ENCODE measurements around the gene NUDT1.
A peak's percentile ranks its signal among the peaks of the same experiment; 100 is the strongest.

The NUDT1 gene

GRCh38 chr7:2220954-2221353 lies 21.1 kb upstream of the NUDT1 start:
- Histone ChIP-seq H3K36me3 (ENCODE audit: insufficient read depth, low read length) (peaks cover 63% of the 10 kb centered on the region), H3K4me3 (ENCODE audit: low read length) (no peak overlapping the region), H3K27me3 (ENCODE audit: insufficient read depth, low read length) (no peaks in the 10 kb centered on the region), H2AFZ (ENCODE audit: low read depth, low read length) (no peak overlapping the region), H3K4me1 (ENCODE audit: insufficient read depth, low read length) (no peaks in the 10 kb centered on the region), H3K9me3 (ENCODE audit: low read length) (no peaks in the 10 kb centered on the region)

- H3K27me3 ChIP-seq (ENCODE audit: insufficient read depth, low read length) = no peaks in the 10 kb centered on the region
- no peaks in the 10 kb centered on the region for H3K9me3 ChIP-seq (ENCODE audit: low read length)
- no peak overlapping the region for H2AFZ ChIP-seq (ENCODE audit: low read depth, low read length)
- H3K36me3 ChIP-seq (ENCODE audit: insufficient read depth, low read length) = peaks cover 61% of the 10 kb centered on the region
- H3K4me3 ChIP-seq (ENCODE audit: low read length) = no peak overlapping the region
- H3K4me1 ChIP-seq (ENCODE audit: insufficient read depth, low read length) = no peaks in the 10 kb centered on the region
Measured at GRCh38 chr7:2222516-2222915, 19.5 kb upstream of the NUDT1 start.

- H3K36me3 ChIP-seq (ENCODE audit: insufficient read depth, low read length) = peaks cover 61% of the 10 kb centered on the region
- no peaks in the 10 kb centered on the region for H3K4me1 ChIP-seq (ENCODE audit: insufficient read depth, low read length)
- H3K9me3 ChIP-seq (ENCODE audit: low read length) = no peaks in the 10 kb centered on the region
- no peak overlapping the region for H2AFZ ChIP-seq (ENCODE audit: low read depth, low read length)
- no peak overlapping the region for H3K4me3 ChIP-seq (ENCODE audit: low read length)
- H3K27me3 ChIP-seq (ENCODE audit: insufficient read depth, low read length) = no peaks in the 10 kb centered on the region
Measured at GRCh38 chr7:2223321-2223720, 18.7 kb upstream of the NUDT1 start.

GRCh38 chr7:2224491-2224928 lies 17.5 kb upstream of the NUDT1 start:
- Histone ChIP-seq H3K27me3 (ENCODE audit: insufficient read depth, low read length) (no peaks in the 10 kb centered on the region), H3K9me3 (ENCODE audit: low read length) (no peaks in the 10 kb centered on the region), H2AFZ (ENCODE audit: low read depth, low read length) (no peak overlapping the region), H3K36me3 (ENCODE audit: insufficient read depth, low read length) (peaks cover 65% of the 10 kb centered on the region), H3K4me3 (ENCODE audit: low read length) (no peak overlapping the region), H3K4me1 (ENCODE audit: insufficient read depth, low read length) (no peaks in the 10 kb centered on the region)

- H3K4me1 ChIP-seq (ENCODE audit: insufficient read depth, low read length) = no peaks in the 10 kb centered on the region
- peaks cover 69% of the 10 kb centered on the region for H3K36me3 ChIP-seq (ENCODE audit: insufficient read depth, low read length)
- H3K4me3 ChIP-seq (ENCODE audit: low read length) = no peak overlapping the region
- H3K27me3 ChIP-seq (ENCODE audit: insufficient read depth, low read length) = no peaks in the 10 kb centered on the region
- no peaks in the 10 kb centered on the region for H3K9me3 ChIP-seq (ENCODE audit: low read length)
- H2AFZ ChIP-seq (ENCODE audit: low read depth, low read length) = no peak overlapping the region
Measured at GRCh38 chr7:2224934-2225333, 17.1 kb upstream of the NUDT1 start.

GRCh38 chr7:2225336-2225735 lies 16.7 kb upstream of the NUDT1 start:
- H3K4me3 ChIP-seq (ENCODE audit: low read length) = no peak overlapping the region
- no peaks in the 10 kb centered on the region for H3K27me3 ChIP-seq (ENCODE audit: insufficient read depth, low read length)
- peaks cover 74% of the 10 kb centered on the region for H3K36me3 ChIP-seq (ENCODE audit: insufficient read depth, low read length)
- no peak overlapping the region for H2AFZ ChIP-seq (ENCODE audit: low read depth, low read length)
- no peaks in the 10 kb centered on the region for H3K9me3 ChIP-seq (ENCODE audit: low read length)
- peaks cover 3% of the 10 kb centered on the region for H3K4me1 ChIP-seq (ENCODE audit: insufficient read depth, low read length)

- Histone ChIP-seq H3K4me3 (ENCODE audit: low read length) (no peak overlapping the region), H3K4me1 (ENCODE audit: insufficient read depth, low read length) (peaks cover 3% of the 10 kb centered on the region), H3K9me3 (ENCODE audit: low read length) (no peaks in the 10 kb centered on the region), H3K36me3 (ENCODE audit: insufficient read depth, low read length) (peaks cover 75% of the 10 kb centered on the region), H2AFZ (ENCODE audit: low read depth, low read length) (no peak overlapping the region), H3K27me3 (ENCODE audit: insufficient read depth, low read length) (no peaks in the 10 kb centered on the region)
Measured at GRCh38 chr7:2225830-2226229, 16.2 kb upstream of the NUDT1 start.

- Histone ChIP-seq H2AFZ (ENCODE audit: low read depth, low read length) (no peak overlapping the region), H3K4me3 (ENCODE audit: low read length) (no peak overlapping the region), H3K36me3 (ENCODE audit: insufficient read depth, low read length) (peaks cover 62% of the 10 kb centered on the region), H3K27me3 (ENCODE audit: insufficient read depth, low read length) (no peaks in the 10 kb centered on the region), H3K9me3 (ENCODE audit: low read length) (no peaks in the 10 kb centered on the region), H3K4me1 (ENCODE audit: insufficient read depth, low read length) (peaks cover 10% of the 10 kb centered on the region)
Measured at GRCh38 chr7:2227699-2228098, 14.3 kb upstream of the NUDT1 start.

- H3K27me3 ChIP-seq (ENCODE audit: insufficient read depth, low read length) = no peaks in the 10 kb centered on the region
- H3K4me3 ChIP-seq (ENCODE audit: low read length) = no peak overlapping the region
- no peak overlapping the region for H2AFZ ChIP-seq (ENCODE audit: low read depth, low read length)
- no peaks in the 10 kb centered on the region for H3K9me3 ChIP-seq (ENCODE audit: low read length)
- peaks cover 53% of the 10 kb centered on the region for H3K36me3 ChIP-seq (ENCODE audit: insufficient read depth, low read length)
- peaks cover 14% of the 10 kb centered on the region for H3K4me1 ChIP-seq (ENCODE audit: insufficient read depth, low read length)
Measured at GRCh38 chr7:2228921-2229320, 13.1 kb upstream of the NUDT1 start.

- Histone ChIP-seq H2AFZ (ENCODE audit: low read depth, low read length) (no peak overlapping the region), H3K9me3 (ENCODE audit: low read length) (no peaks in the 10 kb centered on the region), H3K4me3 (ENCODE audit: low read length) (no peak overlapping the region), H3K36me3 (ENCODE audit: insufficient read depth, low read length) (peaks cover 51% of the 10 kb centered on the region), H3K4me1 (ENCODE audit: insufficient read depth, low read length) (peaks cover 14% of the 10 kb centered on the region), H3K27me3 (ENCODE audit: insufficient read depth, low read length) (no peaks in the 10 kb centered on the region)
Measured at GRCh38 chr7:2229467-2229866, 12.6 kb upstream of the NUDT1 start.

GRCh38 chr7:2230226-2230625 lies 11.8 kb upstream of the NUDT1 start:
- H2AFZ ChIP-seq (ENCODE audit: low read depth, low read length) = no peak overlapping the region
- H3K9me3 ChIP-seq (ENCODE audit: low read length) = no peaks in the 10 kb centered on the region
- H3K36me3 ChIP-seq (ENCODE audit: insufficient read depth, low read length) = peaks cover 51% of the 10 kb centered on the region
- peaks cover 14% of the 10 kb centered on the region for H3K4me1 ChIP-seq (ENCODE audit: insufficient read depth, low read length)
- no peaks in the 10 kb centered on the region for H3K27me3 ChIP-seq (ENCODE audit: insufficient read depth, low read length)
- no peak overlapping the region for H3K4me3 ChIP-seq (ENCODE audit: low read length)

GRCh38 chr7:2230882-2231281 lies 11.1 kb upstream of the NUDT1 start:
- Histone ChIP-seq H3K36me3 (ENCODE audit: insufficient read depth, low read length) (peaks cover 52% of the 10 kb centered on the region), H3K27me3 (ENCODE audit: insufficient read depth, low read length) (no peaks in the 10 kb centered on the region), H3K4me1 (ENCODE audit: insufficient read depth, low read length) (peaks cover 14% of the 10 kb centered on the region), H3K4me3 (ENCODE audit: low read length) (no peak overlapping the region), H2AFZ (ENCODE audit: low read depth, low read length) (no peak overlapping the region), H3K9me3 (ENCODE audit: low read length) (no peaks in the 10 kb centered on the region)

- Histone ChIP-seq H3K4me1 (ENCODE audit: insufficient read depth, low read length) (peaks cover 14% of the 10 kb centered on the region), H3K9me3 (ENCODE audit: low read length) (no peaks in the 10 kb centered on the region), H3K4me3 (ENCODE audit: low read length) (peak overlapping the region; percentile 94), H3K27me3 (ENCODE audit: insufficient read depth, low read length) (no peaks in the 10 kb centered on the region), H3K36me3 (ENCODE audit: insufficient read depth, low read length) (peaks cover 50% of the 10 kb centered on the region), H2AFZ (ENCODE audit: low read depth, low read length) (peak overlapping the region; percentile 20)
Measured at GRCh38 chr7:2231992-2232765, 9.8 kb upstream of the NUDT1 start.

Data from neuron (in vitro differentiated cells).